WTC11 (cell line): Measurements from ENCODE around the gene CACNG5. TPM values are rescaled to one million over a fixed set of nuclear protein-coding genes. Genes with fewer than 3 reads are reported as not detected.

Source experiments
- ATAC-seq: fragments of 200-7000 bp; cut with Tn5 transposase; 2 replicates; pipeline ENCODE4 v1.10.0; 2021; ENCODE audit warnings: mild to moderate bottlenecking, moderate library complexity
- CTCF ChIA-PET: fragments of 300-600 bp; sonication (Branson Sonifier 250); formaldehyde crosslinking; loops from one replicate; lab custom pipeline; 2021; ENCODE audit warnings: antibody characterized with exemption; lab: Charles Lee
- POLR2A ChIA-PET: fragments of 350-600 bp; sonication (Branson Sonifier 250); formaldehyde crosslinking; loops from one replicate; lab custom pipeline; 2021; ENCODE audit warnings: antibody characterized with exemption; lab: Charles Lee
- DNase-seq: peaks from one replicate; pipeline ENCODE4 v3.0.0; 2021; ENCODE audit warnings: low spot score
- H3K27ac Mint-ChIP-seq: 2 replicates; pipeline ENCODE4 v1.8.0; 2021; ENCODE audit warnings: mixed read lengths
- H3K27me3 Mint-ChIP-seq: 2 replicates; pipeline ENCODE4 v1.8.0; 2021; ENCODE audit warnings: low read depth, mild to moderate bottlenecking, moderate library complexity, mixed read lengths
- H3K36me3 Mint-ChIP-seq: 2 replicates; pipeline ENCODE4 v1.8.0; 2021; ENCODE audit warnings: mixed read lengths
- H3K4me1 Mint-ChIP-seq: 2 replicates; pipeline ENCODE4 v1.8.0; 2022; ENCODE audit warnings: mixed read lengths
- H3K4me3 Mint-ChIP-seq: 2 replicates; pipeline ENCODE4 v1.8.0; 2021; ENCODE audit warnings: mild to moderate bottlenecking, moderate library complexity, mixed read lengths
- H3K9me3 Mint-ChIP-seq: 2 replicates; pipeline ENCODE4 v1.8.0; 2021; ENCODE audit warnings: mixed read lengths
- ELF4 ChIP-seq: sonication (generic); formaldehyde crosslinking; IDR thresholded peaks from 2 replicates; pipeline ENCODE4 v1.8.1; 2022; ENCODE audit warnings: low read depth, mild to moderate bottlenecking, moderate library complexity, missing genetic modification reagents
- ESRRA ChIP-seq: sonication (generic); formaldehyde crosslinking; IDR thresholded peaks from 2 replicates; pipeline ENCODE4 v1.8.1; 2022; ENCODE audit warnings: mild to moderate bottlenecking, missing genetic modification reagents, borderline replicate concordance
- FOXP1 ChIP-seq: sonication (generic); formaldehyde crosslinking; IDR thresholded peaks from 2 replicates; pipeline ENCODE4 v1.8.0; 2022; ENCODE audit warnings: missing genetic modification reagents, mild to moderate bottlenecking, moderate library complexity, borderline replicate concordance
- GTF2I ChIP-seq: fragments of 250-450 bp; sonication (Bioruptor Pico); conservative IDR thresholded peaks from 2 replicates; pipeline ENCODE4 v1.4.0; 2021; ENCODE audit warnings: mild to moderate bottlenecking
- HMGA2 ChIP-seq: fragments of 250-450 bp; sonication (Bioruptor Pico); IDR thresholded peaks from 2 replicates; pipeline ENCODE4 v1.4.0; 2021; ENCODE audit warnings: mild to moderate bottlenecking, moderate library complexity
- NR3C1 ChIP-seq: sonication (generic); formaldehyde crosslinking; conservative IDR thresholded peaks from 2 replicates; pipeline ENCODE4 v1.8.1; 2023; ENCODE audit warnings: low read depth, mild to moderate bottlenecking, missing genetic modification reagents
- OVOL2 ChIP-seq: fragments of 250-450 bp; sonication (Bioruptor Pico); IDR thresholded peaks from 2 replicates; pipeline ENCODE4 v1.9.0; 2021; ENCODE audit warnings: mild to moderate bottlenecking, borderline replicate concordance
- RELA ChIP-seq: sonication (generic); formaldehyde crosslinking; IDR thresholded peaks from 2 replicates; pipeline ENCODE4 v1.8.1; 2022; ENCODE audit warnings: missing genetic modification reagents, mild to moderate bottlenecking, borderline replicate concordance
- RORB ChIP-seq: fragments of 250-450 bp; sonication (Bioruptor Pico); IDR thresholded peaks from 2 replicates; pipeline ENCODE4 v1.9.0; 2021; ENCODE audit warnings: mild to moderate bottlenecking
- SMAD3 ChIP-seq: sonication (generic); formaldehyde crosslinking; IDR thresholded peaks from 2 replicates; pipeline ENCODE4 v1.8.0; 2022; ENCODE audit warnings: missing genetic modification reagents, mild to moderate bottlenecking, borderline replicate concordance
- SMAD4 ChIP-seq: sonication (generic); formaldehyde crosslinking; IDR thresholded peaks from 2 replicates; pipeline ENCODE4 v1.8.0; 2022; ENCODE audit warnings: mild to moderate bottlenecking, missing genetic modification reagents
- TCF7 ChIP-seq: sonication (generic); formaldehyde crosslinking; IDR thresholded peaks from 2 replicates; pipeline ENCODE4 v1.8.0; 2022; ENCODE audit warnings: mild to moderate bottlenecking, low read depth, missing genetic modification reagents, moderate library complexity
- TEAD1 ChIP-seq: sonication (generic); formaldehyde crosslinking; IDR thresholded peaks from 2 replicates; pipeline ENCODE4 v1.8.0; 2022; ENCODE audit warnings: mild to moderate bottlenecking, missing genetic modification reagents
- ZNF219 ChIP-seq: sonication (generic); formaldehyde crosslinking; IDR thresholded peaks from 2 replicates; pipeline ENCODE4 v1.8.0; 2023; ENCODE audit warnings: missing genetic modification reagents, mild to moderate bottlenecking, borderline replicate concordance
- ZNF232 ChIP-seq: sonication (generic); formaldehyde crosslinking; IDR thresholded peaks from 2 replicates; pipeline ENCODE4 v1.8.0; 2022; ENCODE audit warnings: mild to moderate bottlenecking, missing genetic modification reagents
- ZNF423 ChIP-seq: fragments of 250-450 bp; sonication (Bioruptor Pico); IDR thresholded peaks from 2 replicates; pipeline ENCODE4 v2.1.2; 2022; ENCODE audit warnings: mild to moderate bottlenecking, moderate library complexity
- total RNA-seq: library from RNA; stranded (reverse); gene quantifications from 3 replicates; pipeline ENCODE4 v1.2.3, GENCODE V29; 2021
- TF ChIP-seq, protein P1 (sequence below): sonication (generic); formaldehyde crosslinking; IDR thresholded peaks from 2 replicates; pipeline ENCODE4 v1.8.0; 2023; ENCODE audit warnings: missing genetic modification reagents, mild to moderate bottlenecking, borderline replicate concordance
- TF ChIP-seq, protein P2 (sequence below): fragments of 250-450 bp; sonication (Bioruptor Pico); IDR thresholded peaks from 2 replicates; pipeline ENCODE4 v2.1.2; 2022; ENCODE audit warnings: mild to moderate bottlenecking, moderate library complexity
- TF ChIP-seq, protein P3 (sequence below): sonication (generic); formaldehyde crosslinking; IDR thresholded peaks from 2 replicates; pipeline ENCODE4 v1.8.1; 2022; ENCODE audit warnings: low read depth, missing genetic modification reagents, borderline replicate concordance
- TF ChIP-seq, protein P4 (sequence below): fragments of 250-450 bp; sonication (Bioruptor Pico); IDR thresholded peaks from 2 replicates; pipeline ENCODE4 v1.9.0; 2021; ENCODE audit warnings: mild to moderate bottlenecking
- TF ChIP-seq, protein P5 (sequence below): fragments of 250-450 bp; sonication (Bioruptor Pico); IDR thresholded peaks from 2 replicates; pipeline ENCODE4 v1.9.0; 2021; ENCODE audit warnings: mild to moderate bottlenecking

CACNG5 gene
- total RNA-seq, 1 experiment from 2014 or later, result 1.9 TPM

DNA sequence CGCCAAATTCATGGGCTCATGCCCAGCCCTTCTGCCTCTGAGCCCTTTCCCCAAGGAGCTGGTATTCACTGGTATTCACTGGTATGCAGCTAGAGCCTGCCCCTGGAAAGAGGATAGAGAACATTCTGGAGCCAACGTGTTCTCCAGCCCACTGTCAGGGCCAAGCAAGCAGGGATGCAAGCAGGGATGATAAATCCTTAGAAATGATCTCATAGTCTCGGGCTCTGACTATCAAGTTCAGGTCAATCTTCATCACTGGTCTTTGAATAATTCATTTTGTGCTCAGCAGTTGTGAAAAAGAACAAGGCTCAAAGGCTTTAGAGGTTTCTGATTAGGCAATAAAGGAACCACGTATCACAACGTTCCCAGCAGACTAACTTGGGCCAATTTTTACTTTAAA is 57.3 kb downstream of the CACNG5 start:
- Mint-ChIP-seq H3K4me1 (0 out of 2 replicates have a peak, but pooled peaks cover 2% of the 10 kb centered on the region), H3K27ac (no peak overlapping the region), H3K27me3 (no peaks in the 10 kb centered on the region), H3K36me3 (peaks cover 19% of the 10 kb centered on the region), H3K9me3 (peaks cover 30% of the 10 kb centered on the region), H3K4me3 (no peak overlapping the region)
- TF ChIP-seq RORB (CRISPR knock-in tag), result no peak
- TF ChIP-seq, protein P1, sequence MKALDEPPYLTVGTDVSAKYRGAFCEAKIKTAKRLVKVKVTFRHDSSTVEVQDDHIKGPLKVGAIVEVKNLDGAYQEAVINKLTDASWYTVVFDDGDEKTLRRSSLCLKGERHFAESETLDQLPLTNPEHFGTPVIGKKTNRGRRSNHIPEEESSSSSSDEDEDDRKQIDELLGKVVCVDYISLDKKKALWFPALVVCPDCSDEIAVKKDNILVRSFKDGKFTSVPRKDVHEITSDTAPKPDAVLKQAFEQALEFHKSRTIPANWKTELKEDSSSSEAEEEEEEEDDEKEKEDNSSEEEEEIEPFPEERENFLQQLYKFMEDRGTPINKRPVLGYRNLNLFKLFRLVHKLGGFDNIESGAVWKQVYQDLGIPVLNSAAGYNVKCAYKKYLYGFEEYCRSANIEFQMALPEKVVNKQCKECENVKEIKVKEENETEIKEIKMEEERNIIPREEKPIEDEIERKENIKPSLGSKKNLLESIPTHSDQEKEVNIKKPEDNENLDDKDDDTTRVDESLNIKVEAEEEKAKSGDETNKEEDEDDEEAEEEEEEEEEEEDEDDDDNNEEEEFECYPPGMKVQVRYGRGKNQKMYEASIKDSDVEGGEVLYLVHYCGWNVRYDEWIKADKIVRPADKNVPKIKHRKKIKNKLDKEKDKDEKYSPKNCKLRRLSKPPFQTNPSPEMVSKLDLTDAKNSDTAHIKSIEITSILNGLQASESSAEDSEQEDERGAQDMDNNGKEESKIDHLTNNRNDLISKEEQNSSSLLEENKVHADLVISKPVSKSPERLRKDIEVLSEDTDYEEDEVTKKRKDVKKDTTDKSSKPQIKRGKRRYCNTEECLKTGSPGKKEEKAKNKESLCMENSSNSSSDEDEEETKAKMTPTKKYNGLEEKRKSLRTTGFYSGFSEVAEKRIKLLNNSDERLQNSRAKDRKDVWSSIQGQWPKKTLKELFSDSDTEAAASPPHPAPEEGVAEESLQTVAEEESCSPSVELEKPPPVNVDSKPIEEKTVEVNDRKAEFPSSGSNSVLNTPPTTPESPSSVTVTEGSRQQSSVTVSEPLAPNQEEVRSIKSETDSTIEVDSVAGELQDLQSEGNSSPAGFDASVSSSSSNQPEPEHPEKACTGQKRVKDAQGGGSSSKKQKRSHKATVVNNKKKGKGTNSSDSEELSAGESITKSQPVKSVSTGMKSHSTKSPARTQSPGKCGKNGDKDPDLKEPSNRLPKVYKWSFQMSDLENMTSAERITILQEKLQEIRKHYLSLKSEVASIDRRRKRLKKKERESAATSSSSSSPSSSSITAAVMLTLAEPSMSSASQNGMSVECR (CRISPR knock-in tag), result no peak
- TF ChIP-seq ZNF423 (CRISPR knock-in tag), result no peak
- TF ChIP-seq ELF4, result no peak
- TF ChIP-seq SMAD4 (CRISPR knock-in tag), result no peak
- no peak for TF ChIP-seq SMAD3 (CRISPR knock-in tag)
- TF ChIP-seq, protein P2, sequence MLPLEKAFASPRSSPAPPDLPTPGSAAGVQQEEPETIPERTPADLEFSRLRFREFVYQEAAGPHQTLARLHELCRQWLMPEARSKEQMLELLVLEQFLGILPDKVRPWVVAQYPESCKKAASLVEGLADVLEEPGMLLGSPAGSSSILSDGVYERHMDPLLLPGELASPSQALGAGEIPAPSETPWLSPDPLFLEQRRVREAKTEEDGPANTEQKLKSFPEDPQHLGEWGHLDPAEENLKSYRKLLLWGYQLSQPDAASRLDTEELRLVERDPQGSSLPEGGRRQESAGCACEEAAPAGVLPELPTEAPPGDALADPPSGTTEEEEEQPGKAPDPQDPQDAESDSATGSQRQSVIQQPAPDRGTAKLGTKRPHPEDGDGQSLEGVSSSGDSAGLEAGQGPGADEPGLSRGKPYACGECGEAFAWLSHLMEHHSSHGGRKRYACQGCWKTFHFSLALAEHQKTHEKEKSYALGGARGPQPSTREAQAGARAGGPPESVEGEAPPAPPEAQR, result no peak
- TF ChIP-seq TCF7 (CRISPR knock-in tag), result no peak
- TF ChIP-seq ZNF232 (CRISPR knock-in tag), result no peak
- TF ChIP-seq HMGA2 (CRISPR knock-in tag), result no peak
- CTCF ChIA-PET, result interaction anchor here (0.9 to 1.3 kb wide), 2 partner anchors 37 to 124 kb away, joined by 3 read pairs; no protein-coding TSS in a partner anchor
- DNase-seq (no peak), ATAC-seq (no peak)
- POLR2A ChIA-PET, result no interaction called here

DNA sequence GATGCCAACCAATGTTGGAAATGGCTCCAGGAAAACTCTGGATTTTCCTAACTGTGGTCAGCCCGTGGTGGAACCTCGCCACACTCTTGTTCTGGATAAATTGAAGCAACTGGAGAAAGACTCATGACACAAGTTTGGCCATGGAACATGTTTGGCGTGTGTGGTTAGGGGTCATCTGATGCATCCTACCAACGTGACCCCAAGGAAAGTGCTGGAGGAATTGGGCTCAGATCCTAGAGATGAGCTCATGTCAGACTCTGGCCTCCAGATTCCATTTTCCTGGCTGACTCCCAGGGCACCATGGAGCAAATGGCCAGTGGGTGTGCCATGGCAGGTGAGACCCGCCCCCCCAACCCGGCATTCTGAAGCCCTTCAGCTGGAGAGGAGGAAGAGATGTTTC is 58.5 kb downstream of the CACNG5 start:
- ChIA-PET POLR2A (no interaction called here), CTCF (no interaction called here)
- H3K27ac Mint-ChIP-seq, result no peak overlapping the region
- H3K4me1 Mint-ChIP-seq, result 0 out of 2 replicates have a peak, but pooled peaks cover 2% of the 10 kb centered on the region
- no peak for ATAC-seq
- H3K9me3 Mint-ChIP-seq, result peaks cover 21% of the 10 kb centered on the region
- TF ChIP-seq OVOL2 (CRISPR knock-in tag), result no peak
- no peak for TF ChIP-seq TCF7 (CRISPR knock-in tag)
- TF ChIP-seq, protein P3, sequence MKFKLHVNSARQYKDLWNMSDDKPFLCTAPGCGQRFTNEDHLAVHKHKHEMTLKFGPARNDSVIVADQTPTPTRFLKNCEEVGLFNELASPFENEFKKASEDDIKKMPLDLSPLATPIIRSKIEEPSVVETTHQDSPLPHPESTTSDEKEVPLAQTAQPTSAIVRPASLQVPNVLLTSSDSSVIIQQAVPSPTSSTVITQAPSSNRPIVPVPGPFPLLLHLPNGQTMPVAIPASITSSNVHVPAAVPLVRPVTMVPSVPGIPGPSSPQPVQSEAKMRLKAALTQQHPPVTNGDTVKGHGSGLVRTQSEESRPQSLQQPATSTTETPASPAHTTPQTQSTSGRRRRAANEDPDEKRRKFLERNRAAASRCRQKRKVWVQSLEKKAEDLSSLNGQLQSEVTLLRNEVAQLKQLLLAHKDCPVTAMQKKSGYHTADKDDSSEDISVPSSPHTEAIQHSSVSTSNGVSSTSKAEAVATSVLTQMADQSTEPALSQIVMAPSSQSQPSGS (CRISPR knock-in tag), result no peak
- TF ChIP-seq, protein P4, sequence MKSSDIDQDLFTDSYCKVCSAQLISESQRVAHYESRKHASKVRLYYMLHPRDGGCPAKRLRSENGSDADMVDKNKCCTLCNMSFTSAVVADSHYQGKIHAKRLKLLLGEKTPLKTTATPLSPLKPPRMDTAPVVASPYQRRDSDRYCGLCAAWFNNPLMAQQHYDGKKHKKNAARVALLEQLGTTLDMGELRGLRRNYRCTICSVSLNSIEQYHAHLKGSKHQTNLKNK (CRISPR knock-in tag), result no peak
- TF ChIP-seq, protein P5, sequence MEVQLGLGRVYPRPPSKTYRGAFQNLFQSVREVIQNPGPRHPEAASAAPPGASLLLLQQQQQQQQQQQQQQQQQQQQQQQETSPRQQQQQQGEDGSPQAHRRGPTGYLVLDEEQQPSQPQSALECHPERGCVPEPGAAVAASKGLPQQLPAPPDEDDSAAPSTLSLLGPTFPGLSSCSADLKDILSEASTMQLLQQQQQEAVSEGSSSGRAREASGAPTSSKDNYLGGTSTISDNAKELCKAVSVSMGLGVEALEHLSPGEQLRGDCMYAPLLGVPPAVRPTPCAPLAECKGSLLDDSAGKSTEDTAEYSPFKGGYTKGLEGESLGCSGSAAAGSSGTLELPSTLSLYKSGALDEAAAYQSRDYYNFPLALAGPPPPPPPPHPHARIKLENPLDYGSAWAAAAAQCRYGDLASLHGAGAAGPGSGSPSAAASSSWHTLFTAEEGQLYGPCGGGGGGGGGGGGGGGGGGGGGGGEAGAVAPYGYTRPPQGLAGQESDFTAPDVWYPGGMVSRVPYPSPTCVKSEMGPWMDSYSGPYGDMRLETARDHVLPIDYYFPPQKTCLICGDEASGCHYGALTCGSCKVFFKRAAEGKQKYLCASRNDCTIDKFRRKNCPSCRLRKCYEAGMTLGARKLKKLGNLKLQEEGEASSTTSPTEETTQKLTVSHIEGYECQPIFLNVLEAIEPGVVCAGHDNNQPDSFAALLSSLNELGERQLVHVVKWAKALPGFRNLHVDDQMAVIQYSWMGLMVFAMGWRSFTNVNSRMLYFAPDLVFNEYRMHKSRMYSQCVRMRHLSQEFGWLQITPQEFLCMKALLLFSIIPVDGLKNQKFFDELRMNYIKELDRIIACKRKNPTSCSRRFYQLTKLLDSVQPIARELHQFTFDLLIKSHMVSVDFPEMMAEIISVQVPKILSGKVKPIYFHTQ (CRISPR knock-in tag), result no peak
- no peak for TF ChIP-seq ESRRA (CRISPR knock-in tag)
- no peak for TF ChIP-seq GTF2I (CRISPR knock-in tag)
- no peak for TF ChIP-seq TEAD1 (CRISPR knock-in tag)
- TF ChIP-seq RELA (CRISPR knock-in tag), result no peak
- no peak for TF ChIP-seq NR3C1
- TF ChIP-seq ZNF219, result no peak
- TF ChIP-seq FOXP1 (CRISPR knock-in tag), result no peak
- H3K27me3 Mint-ChIP-seq, result no peaks in the 10 kb centered on the region
- H3K4me3 Mint-ChIP-seq, result no peak overlapping the region
- H3K36me3 Mint-ChIP-seq, result peaks cover 10% of the 10 kb centered on the region
- DNase-seq, result no peak
